GM19239 (cell line): Measurements from ENCODE around the gene MRGPRG.

Experiments used
- DNase-seq: peaks from one replicate; pipeline ENCODE4 v3.0.0; 2011; ENCODE audit warnings: low spot score; ENCODE audit not compliant: insufficient read length
- FAIRE-seq: peaks from 2 replicates; lab custom pipeline; 2011; peaks lifted over from hg19 to GRCh38; lab: Jason Lieb, UNC

MRGPRG gene

GRCh38 chr11:3197044-3197695, 21.4 kb downstream of the MRGPRG start:
- no peak for FAIRE-seq
- DNase-seq = no peak

DNA sequence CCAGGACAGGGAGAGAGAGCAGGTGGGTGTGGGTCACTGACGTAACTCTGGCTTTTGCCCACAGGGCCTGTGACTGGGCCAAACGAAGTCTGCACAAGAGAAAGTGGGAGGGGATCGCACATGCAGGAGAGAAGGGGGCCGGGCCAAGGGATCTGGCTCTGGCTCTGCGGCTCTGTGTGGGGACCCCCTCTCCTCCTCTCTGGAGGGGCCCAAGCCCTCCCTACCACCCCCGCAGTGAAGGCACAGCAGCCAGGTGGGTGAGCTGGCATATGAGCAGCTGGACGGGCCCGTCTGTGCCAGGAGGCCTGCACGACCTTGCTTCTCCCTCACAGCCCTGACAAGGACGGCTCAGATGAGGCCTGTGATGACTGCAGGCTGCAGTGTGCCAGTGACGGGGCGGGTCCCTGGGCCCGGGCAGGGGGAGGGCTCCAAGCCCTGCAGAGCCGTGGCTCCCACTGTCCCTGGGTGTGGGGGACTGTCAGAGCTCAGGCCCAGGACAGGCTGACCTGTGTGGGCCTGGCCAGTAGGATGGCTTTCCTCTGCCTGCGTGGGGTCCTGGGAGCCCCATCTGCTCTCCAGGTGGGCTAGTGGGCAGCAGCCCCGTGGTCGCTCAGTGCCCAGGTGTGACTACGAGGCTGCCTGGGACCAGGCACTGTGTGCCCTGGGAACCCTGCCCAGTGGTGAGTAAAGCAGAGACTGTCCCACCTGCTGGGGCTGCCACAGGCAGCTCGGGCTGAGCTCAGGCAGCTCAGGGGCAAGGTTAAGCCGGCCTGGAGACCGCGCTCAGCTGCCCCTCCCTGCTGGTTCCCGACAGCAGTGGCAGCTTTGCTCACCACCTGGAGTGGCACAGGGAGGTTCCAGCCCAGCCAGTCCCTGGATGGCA, 22.2 kb downstream of the MRGPRG start:
- FAIRE-seq (no peak), DNase-seq (no peak)

DNA sequence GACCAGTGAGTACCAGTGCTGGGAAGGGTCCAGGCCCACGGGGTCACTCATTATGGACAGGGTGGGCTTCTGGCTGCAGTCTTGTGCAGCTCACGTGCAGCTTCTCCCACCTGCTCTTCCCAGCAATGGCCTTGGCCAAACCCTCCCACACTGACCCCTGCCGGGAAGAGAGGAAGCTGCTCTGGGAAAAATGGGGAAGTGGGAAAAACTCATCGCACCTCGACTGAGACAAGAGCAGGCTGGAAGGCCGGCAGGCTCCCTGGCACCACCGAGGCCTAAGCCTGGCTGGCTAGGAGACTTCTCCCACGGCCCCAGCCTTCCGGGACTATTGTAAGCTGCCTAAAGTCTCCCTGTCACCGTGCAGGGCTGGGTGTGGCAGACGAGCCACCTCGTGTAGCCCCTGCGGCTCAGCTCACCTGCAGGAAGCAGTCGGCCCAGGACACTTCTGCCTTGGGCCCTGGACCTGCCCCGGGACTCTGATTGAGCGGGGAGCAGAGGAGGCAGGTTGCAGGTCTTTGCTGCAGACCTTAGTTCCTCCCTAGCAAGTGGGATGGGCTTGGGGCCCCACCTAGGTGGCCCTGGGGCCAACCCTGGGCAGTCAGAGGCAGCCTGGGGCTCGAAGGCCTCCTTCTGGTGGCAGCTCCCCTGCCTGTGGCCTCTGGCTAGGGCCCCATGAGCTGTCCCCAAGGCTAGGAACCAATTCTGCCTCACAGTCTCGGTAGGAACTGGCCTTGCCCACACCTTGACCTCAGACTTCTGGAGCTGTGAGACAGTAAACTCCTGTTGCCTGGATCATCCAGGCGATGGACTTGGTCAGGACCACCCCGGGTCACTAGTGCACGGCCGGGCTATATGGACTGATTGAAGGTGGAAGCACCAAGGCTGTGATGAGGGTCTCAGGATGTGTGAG, 23.1 kb downstream of the MRGPRG start:
- FAIRE-seq = no peak
- no peak for DNase-seq

GRCh38 chr11:3194016-3194816, 24.4 kb downstream of the MRGPRG start:
- FAIRE-seq = no peak
- no peak for DNase-seq

GRCh38 chr11:3193373-3194015, 25.1 kb downstream of the MRGPRG start:
- DNase-seq (no peak), FAIRE-seq (no peak)

DNA sequence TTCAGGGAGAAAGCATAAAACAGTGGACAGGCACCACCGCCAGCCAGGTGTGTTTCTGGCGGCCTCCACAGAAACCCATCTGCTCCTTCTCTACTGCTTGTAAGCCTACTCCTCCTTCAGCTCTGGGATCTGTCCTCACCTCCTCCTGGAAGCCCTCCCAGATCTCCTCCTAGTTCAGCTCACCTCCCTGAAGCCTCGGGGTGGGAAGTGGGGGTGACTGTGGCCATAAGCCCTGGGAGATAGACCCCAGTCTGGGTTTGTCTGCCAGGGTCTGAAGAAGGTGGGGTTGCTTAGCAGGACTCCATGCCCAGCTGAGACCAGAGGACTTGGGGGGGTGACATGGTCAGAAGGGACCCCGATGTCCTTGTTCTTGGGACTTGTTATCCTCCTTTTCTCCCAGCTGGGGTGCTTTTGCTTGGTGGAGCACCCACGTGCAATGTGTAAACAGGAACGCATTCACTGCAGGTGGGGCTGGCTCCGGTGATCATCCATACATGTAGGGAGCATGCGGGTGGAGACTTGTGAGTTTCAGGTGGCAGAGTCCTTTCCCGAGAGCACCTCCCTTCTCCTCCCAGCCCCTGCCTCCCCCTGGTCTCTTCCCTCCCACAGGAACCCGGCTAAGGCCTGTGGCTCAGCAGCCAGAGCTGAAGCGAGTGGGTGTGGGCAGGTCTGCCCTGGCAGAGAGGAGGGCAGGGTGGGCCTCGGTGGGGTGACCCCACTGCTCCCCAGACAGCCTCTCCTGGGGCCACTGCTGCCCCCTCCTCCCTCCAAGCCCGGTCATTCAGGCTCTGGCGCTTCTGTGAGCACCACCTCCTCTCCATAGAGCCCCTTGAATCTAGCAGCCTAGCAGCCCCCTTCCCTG, 25.9 kb downstream of the MRGPRG start:
- DNase-seq (no peak), FAIRE-seq (no peak)

- FAIRE-seq (no peak), DNase-seq (no peak)
Observed at GRCh38 chr11:3191586-3192324, 26.9 kb downstream of the MRGPRG start.

GRCh38 chr11:3190600-3190999, 28.0 kb downstream of the MRGPRG start:
- no peak for FAIRE-seq
- DNase-seq = no peak

- DNase-seq (no peak), FAIRE-seq (no peak)
Observed at GRCh38 chr11:3189886-3190583, 28.6 kb downstream of the MRGPRG start.

DNA sequence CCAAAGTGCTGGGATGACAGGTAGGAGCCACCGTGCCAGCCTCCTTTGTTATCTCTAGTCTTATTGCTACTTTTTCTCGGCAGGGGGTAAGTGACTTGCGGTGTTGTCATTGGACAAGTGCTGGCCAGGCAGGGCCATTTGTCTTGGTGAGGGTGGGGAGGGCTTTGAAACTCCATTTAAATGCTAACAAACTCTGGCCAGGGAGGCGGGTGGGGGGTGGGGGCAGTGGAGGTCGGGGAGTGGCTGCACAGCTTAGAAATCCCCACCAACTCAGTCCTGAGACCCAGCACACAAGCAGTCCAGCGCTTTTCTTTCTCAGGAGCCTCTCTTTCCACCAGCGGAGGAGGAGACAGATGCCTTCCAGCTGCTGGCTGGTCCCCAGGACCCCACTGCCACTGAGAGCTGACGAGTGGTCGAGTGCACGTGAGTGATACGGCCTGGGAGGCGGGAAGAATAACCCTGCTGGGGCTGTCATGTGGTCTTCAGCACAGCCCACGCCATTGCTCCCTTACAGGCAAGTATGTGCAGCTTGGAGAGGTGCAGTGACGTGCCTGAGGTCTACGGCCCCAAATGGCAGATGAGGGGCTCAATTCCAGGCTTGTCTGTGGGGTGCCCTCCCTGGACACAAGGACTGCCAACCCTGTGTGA, 29.3 kb downstream of the MRGPRG start:
- no peak for FAIRE-seq
- no peak for DNase-seq

- no peak for FAIRE-seq
Observed at GRCh38 chr11:3188496-3189195, 30.0 kb downstream of the MRGPRG start.

DNA sequence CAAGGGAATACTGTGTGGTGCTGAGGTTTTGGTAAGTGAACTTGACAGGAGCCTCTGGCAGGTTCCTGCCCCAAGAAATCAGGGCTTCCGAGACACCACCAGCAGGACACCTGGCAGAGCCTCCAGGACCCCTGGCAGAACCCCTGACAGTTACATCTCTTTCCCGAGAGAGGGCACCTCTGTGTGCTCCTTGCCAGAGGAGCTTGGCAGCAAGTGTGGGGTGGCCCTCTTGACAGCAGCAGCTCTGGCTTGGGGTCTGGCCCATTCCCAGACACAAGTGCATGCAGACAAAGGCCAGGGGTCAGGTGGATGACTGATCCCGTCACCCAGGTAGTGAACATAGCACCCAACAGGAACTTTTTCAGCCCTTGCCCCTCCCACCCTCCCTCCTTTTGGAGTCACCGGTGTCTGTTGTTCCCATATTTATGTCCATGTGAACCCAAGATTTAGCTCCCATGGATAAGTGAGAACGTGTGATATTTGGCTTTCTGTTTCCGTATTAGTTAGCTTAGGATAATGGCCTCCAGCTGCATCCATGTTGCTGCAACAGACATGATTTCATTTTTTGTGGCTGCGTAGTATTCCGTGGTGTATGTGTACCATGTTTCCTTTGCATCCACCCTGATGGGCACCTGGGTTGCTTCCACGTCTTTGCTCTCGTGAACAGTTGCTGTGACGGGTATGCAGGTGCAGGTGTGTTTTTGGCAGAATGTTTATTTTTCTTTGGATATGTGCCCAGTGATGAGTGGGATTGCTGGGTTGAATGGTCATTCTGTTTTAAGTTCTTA, 32.3 kb downstream of the MRGPRG start:
- DNase-seq (no peak), FAIRE-seq (no peak)

More at GRCh38 chr11:3188496-3189195, 30.0 kb downstream of the MRGPRG start:
- DNase-seq = no peak

DNA sequence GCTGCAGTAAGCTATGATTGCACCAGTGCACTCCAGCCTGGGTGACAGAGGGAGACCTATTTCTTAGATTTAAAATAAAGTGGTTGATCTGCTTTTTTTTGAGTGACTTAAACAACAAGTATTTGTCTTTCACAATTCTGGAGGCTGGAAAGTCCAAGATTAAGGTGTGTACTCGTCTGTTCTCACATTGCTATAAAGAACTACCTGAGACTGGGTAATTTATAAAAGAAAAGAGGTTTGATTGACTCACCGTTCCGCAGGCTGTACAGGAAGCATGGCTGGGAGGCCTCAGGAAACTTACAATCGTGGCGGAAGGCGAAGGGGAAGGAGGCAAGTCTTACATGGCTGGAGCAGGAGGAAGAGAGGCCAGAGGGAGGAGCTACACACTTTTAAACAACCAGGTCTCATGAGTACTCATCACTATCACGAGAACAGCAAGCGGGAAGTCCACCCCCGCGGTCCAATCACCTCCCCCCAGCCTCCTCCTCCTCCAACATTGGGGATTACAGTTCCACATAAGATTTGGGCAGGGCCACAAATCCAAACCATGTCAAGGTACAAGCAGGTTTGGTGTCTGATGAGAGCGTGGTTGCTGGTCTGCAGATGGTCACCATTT, 33.8 kb downstream of the MRGPRG start:
- DNase-seq = no peak
- FAIRE-seq = no peak

GRCh38 chr11:3183523-3183922, 35.1 kb downstream of the MRGPRG start:
- no peak for DNase-seq
- FAIRE-seq = no peak

DNA sequence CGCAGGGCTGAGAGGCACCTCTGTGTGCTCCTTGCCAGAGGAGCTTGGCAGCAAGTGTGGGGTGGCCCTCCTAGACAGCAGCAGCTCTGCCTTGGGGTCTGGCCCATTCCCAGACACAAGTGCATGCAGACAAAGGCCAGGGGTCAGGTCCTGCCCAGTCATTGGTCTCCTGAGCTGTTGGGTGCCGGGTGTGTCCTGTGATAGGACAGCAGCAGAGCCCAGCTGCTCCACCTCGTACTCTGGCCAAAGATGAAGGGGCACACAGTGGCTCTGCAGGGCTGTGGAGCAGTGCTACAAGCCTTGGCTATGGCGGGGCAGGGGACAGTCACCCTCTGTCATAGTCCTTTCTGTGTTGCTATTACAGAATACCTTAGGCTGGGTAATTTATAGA, 36.2 kb downstream of the MRGPRG start:
- DNase-seq (no peak), FAIRE-seq (no peak)
